Measurements from ENCODE around the gene SYCP2L.
A peak's percentile ranks its signal among the peaks of the same experiment; 100 is the strongest.
"Not testable (repeated sequence)": the region's sequence is repeated elsewhere in the genome, so short reads cannot be mapped to it uniquely, and the experiment has no call there.

The SYCP2L gene

DNA sequence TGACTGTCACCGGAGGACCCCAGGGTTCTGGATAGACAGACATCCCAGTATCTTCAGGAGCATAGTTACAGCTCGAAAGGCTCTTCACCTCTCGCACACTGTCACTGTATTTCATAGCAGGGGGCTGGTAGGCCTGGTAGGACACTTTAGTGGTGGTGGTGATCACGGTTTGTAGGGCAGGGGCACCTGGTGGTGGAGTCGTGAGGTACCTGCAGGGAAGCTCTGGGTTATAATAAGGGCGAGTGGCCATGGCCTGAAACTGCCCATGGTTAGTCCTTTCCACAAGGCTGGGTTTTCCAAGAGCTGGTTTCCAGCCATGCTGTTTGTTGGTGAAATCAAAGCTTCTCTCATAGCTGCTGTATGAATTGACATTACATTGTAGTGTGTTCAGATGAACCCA is 12.6 kb upstream of the SYCP2L start:
- Mint-ChIP-seq H3K4me1 (no peaks in the 10 kb centered on the region), H3K4me3 (no peak overlapping the region), H3K27ac (no peak overlapping the region), H3K9me3 (no peaks in the 10 kb centered on the region), H3K36me3 (ENCODE audit: low read depth) (no peaks in the 10 kb centered on the region), H3K27me3 (ENCODE audit: low read depth) (peaks cover 28% of the 10 kb centered on the region)
- TF ChIP-seq, protein P1, sequence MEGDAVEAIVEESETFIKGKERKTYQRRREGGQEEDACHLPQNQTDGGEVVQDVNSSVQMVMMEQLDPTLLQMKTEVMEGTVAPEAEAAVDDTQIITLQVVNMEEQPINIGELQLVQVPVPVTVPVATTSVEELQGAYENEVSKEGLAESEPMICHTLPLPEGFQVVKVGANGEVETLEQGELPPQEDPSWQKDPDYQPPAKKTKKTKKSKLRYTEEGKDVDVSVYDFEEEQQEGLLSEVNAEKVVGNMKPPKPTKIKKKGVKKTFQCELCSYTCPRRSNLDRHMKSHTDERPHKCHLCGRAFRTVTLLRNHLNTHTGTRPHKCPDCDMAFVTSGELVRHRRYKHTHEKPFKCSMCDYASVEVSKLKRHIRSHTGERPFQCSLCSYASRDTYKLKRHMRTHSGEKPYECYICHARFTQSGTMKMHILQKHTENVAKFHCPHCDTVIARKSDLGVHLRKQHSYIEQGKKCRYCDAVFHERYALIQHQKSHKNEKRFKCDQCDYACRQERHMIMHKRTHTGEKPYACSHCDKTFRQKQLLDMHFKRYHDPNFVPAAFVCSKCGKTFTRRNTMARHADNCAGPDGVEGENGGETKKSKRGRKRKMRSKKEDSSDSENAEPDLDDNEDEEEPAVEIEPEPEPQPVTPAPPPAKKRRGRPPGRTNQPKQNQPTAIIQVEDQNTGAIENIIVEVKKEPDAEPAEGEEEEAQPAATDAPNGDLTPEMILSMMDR (IDR thresholded peaks at IDR 0.05; ENCODE audit: unreplicated experiment in 3 of 3) = no peak

DNA sequence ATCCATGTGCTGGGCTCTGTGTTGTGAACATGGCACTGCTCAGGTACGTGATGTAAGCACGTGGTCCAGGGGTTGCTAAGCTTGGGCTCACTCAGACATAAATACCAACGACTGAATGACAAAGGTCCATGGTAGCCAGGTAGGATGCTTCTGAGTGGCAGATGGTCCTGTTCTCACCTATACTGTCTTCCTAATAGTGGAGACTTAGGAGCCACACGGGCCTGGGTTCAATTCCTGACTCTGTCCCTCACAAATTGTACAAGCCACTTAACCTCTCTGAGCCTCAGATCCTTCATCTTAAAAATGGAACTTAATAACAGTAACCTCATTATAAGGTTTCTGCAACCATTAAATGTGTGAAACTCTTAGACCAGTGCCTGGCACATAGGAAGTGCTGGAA is 11.8 kb upstream of the SYCP2L start:
- no peaks in the 10 kb centered on the region for H3K36me3 Mint-ChIP-seq (ENCODE audit: low read depth)
- H3K27me3 Mint-ChIP-seq (ENCODE audit: low read depth) = peaks cover 36% of the 10 kb centered on the region
- no peak overlapping the region for H3K4me3 Mint-ChIP-seq
- TF ChIP-seq, protein P1 (IDR thresholded peaks at IDR 0.05; ENCODE audit: unreplicated experiment in 3 of 3) = no peak
- no peak overlapping the region for H3K27ac Mint-ChIP-seq
- H3K4me1 Mint-ChIP-seq = no peaks in the 10 kb centered on the region
- no peaks in the 10 kb centered on the region for H3K9me3 Mint-ChIP-seq

DNA sequence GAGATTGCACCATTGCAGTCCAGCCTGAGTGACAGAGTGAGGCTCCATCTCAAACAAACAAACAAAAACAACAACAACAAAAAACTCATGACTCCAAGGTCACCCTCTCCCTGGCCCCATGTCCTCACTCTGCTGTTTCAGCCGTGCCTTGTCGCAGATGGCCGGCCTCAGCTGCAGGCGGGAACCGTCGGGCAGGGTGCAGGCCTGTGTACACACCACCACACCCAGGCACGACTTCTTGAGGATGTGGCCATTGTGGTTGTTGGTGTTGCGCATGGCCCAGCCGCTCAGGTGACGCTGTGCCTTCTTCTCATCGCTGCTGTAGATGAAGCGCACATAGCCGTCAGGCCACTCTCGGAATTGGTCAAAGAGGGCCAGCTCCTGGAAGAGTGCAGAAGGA is 9.8 kb upstream of the SYCP2L start:
- H3K4me3 Mint-ChIP-seq = no peak overlapping the region
- no peaks in the 10 kb centered on the region for H3K4me1 Mint-ChIP-seq

DNA sequence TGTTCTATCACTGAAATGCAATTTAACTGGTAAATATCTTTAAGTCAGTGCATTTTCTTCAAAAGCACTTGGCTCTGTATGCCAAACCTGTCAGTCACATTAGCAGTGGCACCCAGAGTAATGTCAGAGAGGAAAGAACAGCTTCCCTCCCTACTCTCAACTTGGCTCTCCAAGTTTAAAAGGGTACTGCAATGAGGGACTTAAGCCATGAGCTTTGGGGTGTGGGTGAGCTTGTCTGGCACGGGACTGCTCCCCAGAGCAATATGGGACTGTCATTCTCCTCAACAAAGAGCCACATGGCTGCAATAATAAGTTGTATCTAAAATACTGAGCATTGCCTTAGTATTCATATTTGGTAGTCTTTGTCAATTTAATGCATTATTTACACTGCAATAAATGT is 9.0 kb upstream of the SYCP2L start:
- H3K27ac Mint-ChIP-seq = no peak overlapping the region
- peaks cover 3% of the 10 kb centered on the region for H3K9me3 Mint-ChIP-seq
- TF ChIP-seq, protein P1 (IDR thresholded peaks at IDR 0.05; ENCODE audit: unreplicated experiment in 3 of 3) = no peak
- H3K36me3 Mint-ChIP-seq (ENCODE audit: low read depth) = no peaks in the 10 kb centered on the region
- no peak overlapping the region for H3K4me3 Mint-ChIP-seq
- no peaks in the 10 kb centered on the region for H3K4me1 Mint-ChIP-seq
- peaks cover 65% of the 10 kb centered on the region for H3K27me3 Mint-ChIP-seq (ENCODE audit: low read depth)

More for the DNA sequence above, 9.8 kb upstream of the SYCP2L start:
- Mint-ChIP-seq H3K27ac (no peak overlapping the region), H3K36me3 (ENCODE audit: low read depth) (no peaks in the 10 kb centered on the region), H3K9me3 (peaks cover 3% of the 10 kb centered on the region), H3K27me3 (ENCODE audit: low read depth) (peaks cover 56% of the 10 kb centered on the region)
- TF ChIP-seq, protein P1 (IDR thresholded peaks at IDR 0.05; ENCODE audit: unreplicated experiment in 3 of 3) = no peak

DNA sequence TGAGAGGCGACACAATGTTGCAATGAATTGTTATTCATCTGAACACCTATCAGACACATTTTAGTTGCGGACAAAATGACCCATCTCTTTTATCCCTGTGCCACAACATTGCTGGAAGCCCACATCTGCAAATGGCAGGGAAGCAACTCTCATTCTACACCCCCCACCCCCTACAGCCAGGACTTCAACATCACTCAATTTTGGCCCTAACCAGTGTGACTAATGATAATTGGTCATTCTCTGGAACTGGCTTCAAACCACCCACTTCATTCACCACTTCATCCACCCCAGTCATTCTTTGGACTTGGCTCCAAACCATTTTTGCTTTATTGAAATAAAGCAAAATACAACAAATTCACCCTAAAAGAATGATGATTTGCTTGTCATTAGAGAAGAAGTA is 6.5 kb upstream of the SYCP2L start:
- H3K9me3 Mint-ChIP-seq = peaks cover 3% of the 10 kb centered on the region
- no peak overlapping the region for H3K4me3 Mint-ChIP-seq
- peaks cover 81% of the 10 kb centered on the region for H3K27me3 Mint-ChIP-seq (ENCODE audit: low read depth)
- H3K36me3 Mint-ChIP-seq (ENCODE audit: low read depth) = no peaks in the 10 kb centered on the region
- H3K4me1 Mint-ChIP-seq = no peaks in the 10 kb centered on the region
- no peak overlapping the region for H3K27ac Mint-ChIP-seq
- TF ChIP-seq, protein P1 (IDR thresholded peaks at IDR 0.05; ENCODE audit: unreplicated experiment in 3 of 3) = no peak

DNA sequence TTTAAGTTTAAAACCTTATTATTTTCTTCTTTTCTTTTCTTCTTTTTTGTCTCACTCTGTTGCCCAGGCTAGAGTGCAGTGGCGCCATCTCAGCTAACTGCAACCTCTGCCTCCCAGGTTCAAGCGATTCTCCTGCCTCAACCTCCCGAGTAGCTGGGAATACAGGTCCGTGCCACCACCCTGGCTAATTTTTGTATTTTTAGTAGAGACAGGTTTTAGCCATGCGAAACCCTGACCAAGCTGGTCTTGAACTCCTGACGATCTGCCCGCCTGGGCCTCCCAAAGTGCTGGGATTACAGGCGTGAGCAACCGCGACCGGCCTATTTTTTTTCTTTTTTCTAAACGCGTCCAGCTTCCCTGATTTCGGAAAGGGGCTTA is 4.6 kb upstream of the SYCP2L start:
- H3K27ac Mint-ChIP-seq; H3K9me3 Mint-ChIP-seq; H3K4me1 Mint-ChIP-seq; H3K36me3 Mint-ChIP-seq (ENCODE audit: low read depth): not testable (repeated sequence)
- peaks cover 95% of the 10 kb centered on the region for H3K27me3 Mint-ChIP-seq (ENCODE audit: low read depth)
- H3K4me3 Mint-ChIP-seq = peak overlapping the region; percentile 69 to 77 (median 72)
